HG03066 (cell line): Measurements from ENCODE around the gene NPTXR.

Experiments used
- ATAC-seq: cut with Tn5 transposase; IDR thresholded peaks from one replicate; pipeline ENCODE4 v1.9.1; 2021; ENCODE audit warnings: low read depth; ENCODE audit not compliant: unreplicated experiment

Gene NPTXR

DNA sequence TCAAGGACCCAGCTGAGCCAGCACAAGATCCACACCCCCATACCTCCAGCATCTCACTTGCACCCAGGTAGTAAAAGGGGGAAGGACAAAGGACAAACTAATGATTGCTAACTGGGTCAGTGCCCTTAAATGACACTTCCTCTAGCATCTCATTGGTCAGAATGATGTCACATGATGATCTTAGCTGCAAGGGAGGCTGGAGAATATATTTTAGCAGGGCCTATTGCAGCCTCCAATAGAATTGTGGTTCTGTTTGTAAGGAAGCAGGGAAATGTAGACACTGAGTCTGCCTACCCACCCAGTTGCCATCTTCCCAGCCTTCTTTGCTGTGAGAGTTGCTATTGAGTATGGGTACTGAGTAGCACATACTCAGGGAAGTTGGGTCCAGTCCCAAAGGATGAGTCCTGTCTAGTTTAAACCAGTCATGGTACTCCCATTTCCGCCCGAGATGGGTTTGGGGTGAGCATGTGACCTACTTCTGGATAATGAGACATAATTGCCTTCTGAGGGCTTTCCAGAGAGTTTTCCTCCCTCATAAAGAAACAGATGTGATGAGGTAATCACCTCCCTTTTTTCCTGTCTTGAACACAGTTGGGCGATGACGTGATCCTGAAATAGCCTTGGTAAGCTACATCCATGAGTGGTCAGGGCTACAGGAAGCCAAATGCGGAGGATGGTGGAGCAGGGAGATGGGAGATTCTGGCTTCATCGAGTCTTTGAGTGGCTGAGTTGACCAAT is 44.4 kb downstream of the NPTXR start:
- ATAC-seq, result no peak

DNA sequence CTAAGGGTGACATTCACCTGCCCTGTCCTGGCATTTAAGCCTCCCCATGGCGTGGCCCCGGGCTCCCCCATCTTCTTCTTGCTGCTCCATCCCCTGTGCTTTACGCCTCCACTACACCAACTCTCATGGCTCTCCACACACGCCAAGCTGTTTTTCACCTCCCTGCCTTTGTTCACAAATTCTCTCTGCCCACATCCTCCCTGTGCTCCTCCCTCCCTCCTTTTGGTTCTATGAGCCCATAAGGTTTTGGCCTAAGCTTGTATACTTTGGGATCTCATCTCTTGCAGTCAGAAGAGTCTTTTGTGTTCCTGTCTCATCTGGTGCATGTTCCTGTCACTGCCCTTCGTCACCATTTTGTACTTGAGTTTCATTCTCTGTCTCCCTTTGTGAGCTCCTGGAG is 45.3 kb downstream of the NPTXR start:
- ATAC-seq, result no peak

DNA sequence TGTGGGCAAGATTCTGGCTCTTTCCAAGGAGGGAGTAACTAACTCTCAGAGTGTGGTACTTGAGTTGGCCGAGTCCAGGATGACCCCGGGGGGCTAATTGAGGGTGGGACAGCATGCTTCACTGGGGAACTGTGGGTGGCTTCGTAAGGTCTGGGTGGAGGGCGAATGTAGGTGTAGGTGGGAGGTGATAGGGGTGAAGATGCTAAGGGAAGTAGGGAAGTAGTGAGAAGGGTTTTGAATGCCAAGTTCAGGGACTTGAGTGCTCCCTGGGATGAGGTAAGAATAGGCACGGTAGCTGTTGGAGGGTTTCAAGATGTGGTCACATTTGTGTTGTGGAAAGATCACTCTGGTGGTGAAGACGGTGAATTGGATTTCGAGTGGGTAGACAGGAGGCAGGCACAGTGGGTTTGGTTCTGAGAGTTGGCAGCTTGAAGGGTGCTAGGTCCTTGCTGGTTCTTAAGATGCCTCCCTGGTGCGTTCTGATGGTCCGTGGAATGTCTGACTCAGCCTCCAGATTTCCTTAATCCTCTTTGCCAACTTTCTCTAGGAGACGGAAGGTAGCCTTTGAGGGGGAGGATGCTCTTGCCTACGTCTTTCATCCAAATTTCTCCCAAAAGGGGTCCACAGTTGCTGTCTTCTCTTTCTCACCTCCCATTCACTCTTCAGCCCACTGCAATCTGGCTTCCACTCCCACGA is 47.4 kb downstream of the NPTXR start:
- no peak for ATAC-seq

DNA sequence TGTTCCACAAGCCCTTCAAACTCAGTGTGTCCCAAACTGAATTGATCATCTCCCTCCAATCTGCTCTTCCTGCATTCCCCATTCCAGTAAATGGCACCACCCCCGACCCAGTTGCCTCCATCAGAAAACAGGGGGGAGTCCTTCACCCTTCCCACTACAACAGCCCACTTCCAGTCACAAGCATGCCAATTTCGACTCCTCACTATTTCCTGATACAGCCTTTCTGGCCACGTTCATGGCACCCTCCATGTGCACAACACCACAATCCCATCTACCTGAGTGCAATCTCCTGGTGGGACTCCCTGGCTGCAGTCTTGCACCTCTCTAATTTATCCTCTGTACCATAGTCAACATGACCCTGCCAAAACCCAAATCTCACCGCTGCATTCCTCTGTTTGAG is 48.3 kb downstream of the NPTXR start:
- ATAC-seq, result no peak

DNA sequence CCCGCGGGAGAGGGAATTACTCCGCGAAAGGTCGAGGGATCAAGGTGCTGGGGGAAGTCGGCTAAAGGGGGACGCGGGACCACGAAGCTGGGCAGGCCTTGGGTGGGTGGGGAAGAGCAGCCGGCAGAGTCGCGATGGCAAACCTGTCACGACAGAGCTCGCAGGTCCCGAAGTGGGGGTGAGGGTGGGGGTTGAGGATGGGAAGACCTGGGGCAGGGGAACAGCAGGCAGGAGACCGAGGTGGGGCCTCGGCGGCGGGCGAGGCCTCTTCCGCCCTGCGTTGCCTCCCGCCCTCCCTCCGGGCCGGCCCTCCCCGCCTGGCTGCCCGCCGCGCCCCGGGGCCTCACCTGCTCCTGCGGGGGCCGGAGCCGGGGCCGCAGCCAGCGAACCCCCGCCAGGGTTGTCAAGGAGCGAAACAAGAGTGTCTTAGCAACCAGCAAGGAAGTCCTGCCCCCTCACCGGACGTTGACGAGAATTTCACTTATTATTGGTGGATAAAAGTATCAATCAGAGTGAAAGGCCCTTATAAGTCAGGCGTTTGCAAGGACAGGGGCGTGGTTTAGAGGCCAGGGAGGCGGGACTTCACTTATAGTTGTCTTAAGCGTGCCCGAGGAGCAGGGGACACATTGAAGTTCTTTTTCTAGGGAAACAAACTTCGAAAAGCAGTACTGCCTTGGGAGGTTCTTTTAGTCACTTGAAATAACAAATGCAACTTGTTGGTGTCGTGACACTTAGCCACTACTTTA is 49.9 kb downstream of the NPTXR start, which contains the start of gene DNAL4:
Gene DNAL4, minus strand, starts transcription at position 423 of the 746 bp plus-strand sequence. CDS start 11,412 bp downstream, outside the sequence.
- peak; percentile 95 for ATAC-seq

DNA sequence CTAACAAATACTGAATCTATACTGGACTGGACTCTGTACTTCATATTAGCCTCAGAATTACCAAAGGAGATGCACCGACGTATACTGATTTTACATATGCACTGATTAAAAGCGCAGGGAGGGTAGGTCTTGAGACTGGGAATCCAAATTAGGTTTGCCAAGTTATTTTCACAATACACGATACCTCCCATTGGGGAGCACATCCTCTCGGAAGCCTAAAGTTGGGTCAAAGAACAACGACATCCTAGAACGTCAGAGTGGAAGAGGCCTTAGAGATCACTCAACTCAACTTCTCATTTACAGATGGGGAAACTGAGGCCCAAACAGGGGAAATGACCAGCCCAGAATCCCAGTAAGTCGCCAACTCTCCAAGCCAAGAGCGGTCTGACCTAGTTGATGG is 50.5 kb downstream of the NPTXR start:
- ATAC-seq, result no peak

DNA sequence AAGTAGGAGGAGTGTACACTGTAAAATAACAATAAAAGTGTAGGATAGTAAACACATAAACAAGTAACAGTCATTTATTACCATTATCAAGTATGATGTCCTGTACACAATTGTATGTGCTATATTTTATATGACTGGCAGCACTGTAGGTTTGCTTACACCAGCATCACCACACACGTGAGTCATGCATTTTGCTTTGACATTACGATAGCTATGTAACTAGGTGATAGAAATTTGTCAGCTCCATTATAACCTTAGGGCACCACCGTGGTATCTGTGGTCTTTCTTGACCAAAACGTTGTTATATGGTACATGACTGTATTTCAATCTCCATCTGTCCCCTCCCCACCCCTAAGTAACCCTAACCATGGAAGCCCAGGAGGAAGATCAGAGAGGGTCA is 51.0 kb downstream of the NPTXR start:
- ATAC-seq, result no peak

GRCh38 chr22:38789606-38790005 is 54.2 kb downstream of the NPTXR start:
- no peak for ATAC-seq

GRCh38 chr22:38788846-38789245 is 55.0 kb downstream of the NPTXR start:
- ATAC-seq, result no peak

DNA sequence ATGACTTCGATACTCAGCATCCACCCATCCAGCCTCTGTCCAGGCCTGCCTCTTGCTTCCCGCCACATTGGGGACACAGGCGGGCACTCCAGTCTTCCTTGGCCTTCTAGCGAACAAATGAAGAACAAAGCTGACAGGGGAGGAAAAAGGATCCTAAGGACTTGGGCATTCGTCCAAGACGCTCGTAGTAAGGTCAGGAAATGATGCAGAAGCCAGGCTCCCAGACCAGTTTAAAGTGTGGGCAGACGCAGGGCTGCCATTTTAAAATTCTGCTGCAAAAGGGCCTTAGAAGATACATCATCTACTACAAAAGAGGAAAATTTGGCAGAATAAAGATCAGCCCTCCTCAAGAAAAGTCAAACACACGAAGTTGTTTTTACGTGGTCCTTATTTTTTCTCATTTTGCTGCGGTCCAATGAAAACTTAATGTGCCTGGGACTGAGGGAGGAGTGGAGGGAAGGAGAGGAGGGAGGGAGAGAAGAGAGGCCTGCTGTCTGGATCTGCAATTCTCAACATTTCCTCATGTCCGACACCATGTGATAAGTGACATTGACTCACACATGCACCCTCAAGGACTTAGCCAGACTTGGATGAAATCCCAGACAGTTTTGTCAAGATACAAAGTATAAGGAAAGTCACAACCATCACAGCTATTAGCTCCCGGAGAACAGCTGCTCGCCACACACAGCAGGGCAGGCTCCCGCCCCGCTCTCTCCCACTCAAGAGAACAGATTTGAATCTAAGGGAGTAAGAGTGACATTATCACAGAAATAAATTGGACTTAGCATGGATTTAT is 55.6 kb downstream of the NPTXR start:
- no peak for ATAC-seq

- ATAC-seq, result no peak
These were observed 57.2 kb downstream of the NPTXR start for GRCh38 chr22:38786631-38787030.

GRCh38 chr22:38784856-38785255 is 59.0 kb downstream of the NPTXR start:
- ATAC-seq, result no peak

GRCh38 chr22:38784035-38784434 is 59.8 kb downstream of the NPTXR start:
- ATAC-seq, result no peak

DNA sequence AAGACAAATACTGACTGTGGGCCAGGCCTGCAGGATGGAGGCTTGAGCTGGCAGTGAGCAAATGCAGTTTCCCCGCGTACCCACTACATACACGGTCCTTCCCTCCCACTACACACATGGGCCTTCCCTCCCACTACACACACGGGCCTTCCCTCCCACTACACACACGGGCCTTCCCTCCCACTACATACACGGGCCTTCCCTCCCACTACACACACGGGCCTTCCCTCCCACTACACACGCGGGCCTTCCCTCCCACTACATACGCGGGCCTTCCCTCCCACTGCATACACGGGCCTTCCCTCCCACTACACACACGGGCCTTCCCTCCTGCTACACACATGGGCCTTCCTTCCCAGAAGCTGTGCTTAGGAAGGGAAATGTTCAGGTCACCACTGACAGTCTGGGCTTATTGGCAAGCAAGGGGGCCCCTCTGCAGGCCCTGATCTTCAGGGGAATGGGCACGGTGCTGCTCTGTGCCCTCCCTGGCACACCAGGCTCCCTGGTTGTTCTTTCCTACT is 60.7 kb downstream of the NPTXR start:
- ATAC-seq, result no peak

GRCh38 chr22:38782402-38783094 is 61.3 kb downstream of the NPTXR start:
- no peak for ATAC-seq

GRCh38 chr22:38781033-38781432 is 62.8 kb downstream of the NPTXR start:
- ATAC-seq, result no peak

GRCh38 chr22:38777087-38777671 is 66.6 kb downstream of the NPTXR start:
- no peak for ATAC-seq

- no peak for ATAC-seq
These were observed 67.7 kb downstream of the NPTXR start for GRCh38 chr22:38776086-38776485.

DNA sequence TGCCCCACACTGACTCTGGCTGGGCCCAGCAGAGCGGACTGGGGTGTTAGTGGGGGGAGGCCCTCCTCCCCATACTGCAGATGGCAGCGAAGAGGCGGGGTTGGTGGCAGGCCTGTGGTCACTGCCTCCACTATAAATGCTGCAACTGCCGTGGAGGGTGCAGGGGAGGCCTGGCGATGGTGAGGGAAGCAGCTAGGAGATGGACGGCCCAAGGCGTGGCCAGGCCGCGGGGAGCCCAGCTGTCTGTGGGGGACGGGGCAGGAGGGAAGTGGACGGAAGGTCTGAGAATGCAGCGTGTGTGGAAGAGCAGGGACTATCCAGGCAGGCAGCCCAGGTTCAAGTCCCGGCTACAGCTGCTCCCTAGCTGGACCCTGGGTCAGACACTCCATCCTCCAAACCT is 68.2 kb downstream of the NPTXR start:
- ATAC-seq, result no peak
